ENCODE measurements around the gene ZEB2. TPM values are rescaled to one million over a fixed set of nuclear protein-coding genes. Genes with fewer than 3 reads are reported as not detected.

ZEB2 gene
- total RNA-seq, 1 experiment from 2014 or later = 1.2 TPM

- no peak overlapping the region for H2AFZ ChIP-seq (ENCODE audit: low read length)
- H3K27ac ChIP-seq (ENCODE audit: insufficient read length, low read depth, low read length) = no peak overlapping the region
- no peak overlapping the region for H3K14ac ChIP-seq (ENCODE audit: insufficient read depth, low read length)
- H3K36me3 Mint-ChIP-seq (ENCODE audit: insufficient read depth in 1 of 3, low read depth in 3 of 3) = peaks cover 0 to 8% (median 0%) of the 10 kb centered on the region in 3 experiments; a peak in 4 of 7 replicates
- no CpG with 5 or more reads among the region's 5 CpGs for WGBS (ENCODE audit: extremely low coverage, insufficient read length, low lambda C conversion rate)
- H3K27ac Mint-ChIP-seq = no peak overlapping the region
- no peaks in the 10 kb centered on the region for H3K79me2 ChIP-seq (ENCODE audit: insufficient read depth, low read length)
- no peaks in the 10 kb centered on the region for H3K9me3 ChIP-seq (ENCODE audit: control insufficient read depth, low read depth, low read length)
- peaks cover under 1 to 3% of the 10 kb centered on the region in 2 experiments; a peak in 3 of 4 replicates for H3K4me1 Mint-ChIP-seq
- H2BK5ac ChIP-seq (ENCODE audit: insufficient read length, low read length) = no peak overlapping the region
- H3K56ac ChIP-seq (ENCODE audit: insufficient read length, low read depth, low read length) = no peak overlapping the region
- H4K20me1 ChIP-seq (ENCODE audit: control insufficient read depth, insufficient read depth, insufficient read length) = no peaks in the 10 kb centered on the region
- H3K27me3 ChIP-seq (ENCODE audit: insufficient read depth, low read length) = no peaks in the 10 kb centered on the region
- no peaks in the 10 kb centered on the region for H3K23me2 ChIP-seq (ENCODE audit: insufficient read length, low read depth, low read length, poor library complexity, severe bottlenecking)
- H4K8ac ChIP-seq (replicated peaks; ENCODE audit: insufficient read length, low read depth, low read length) = no peak overlapping the region
- H3K4me1 ChIP-seq (ENCODE audit: insufficient read depth, low read length) = no peaks in the 10 kb centered on the region
- no peak overlapping the region for H2BK15ac ChIP-seq (ENCODE audit: low read depth, low read length)
- no peak overlapping the region for H2BK12ac ChIP-seq (ENCODE audit: insufficient read length, low read depth, low read length)
- H4K5ac ChIP-seq (ENCODE audit: insufficient read length, low read depth, low read length) = no peak overlapping the region
- H2AK5ac ChIP-seq (ENCODE audit: insufficient read length, low read length) = no peak overlapping the region
- no peaks in the 10 kb centered on the region for H3K79me1 ChIP-seq (ENCODE audit: insufficient read depth, low read depth, low read length, poor library complexity, severe bottlenecking)
- H3K4me3 Mint-ChIP-seq = no peak overlapping the region
- H3K27me3 Mint-ChIP-seq (ENCODE audit: low read depth) = peaks cover 3% of the 10 kb centered on the region
- H3K4me2 ChIP-seq (ENCODE audit: insufficient read depth, insufficient read length, low read length) = no peak overlapping the region
- H3K9ac ChIP-seq (ENCODE audit: extremely low read depth, insufficient read length, low read length) = no peak overlapping the region
- H2BK120ac ChIP-seq (ENCODE audit: low read depth, low read length, poor library complexity, severe bottlenecking) = no peak overlapping the region
- peaks cover 5 to 7% of the 10 kb centered on the region in 2 experiments; a peak in 4 of 5 replicates for H3K9me3 Mint-ChIP-seq
- H3T11ph ChIP-seq (ENCODE audit: low read length) = no peak overlapping the region
- no peak overlapping the region for H2BK20ac ChIP-seq (ENCODE audit: low read depth, low read length, poor library complexity, severe bottlenecking)
- H3K23ac ChIP-seq (ENCODE audit: insufficient read length, low read depth, low read length) = no peak overlapping the region
- no peak overlapping the region for H3K4ac ChIP-seq (ENCODE audit: low read depth, low read length)
- DNase-seq = no peak
- no peak overlapping the region for H3K18ac ChIP-seq (ENCODE audit: insufficient read length, low read depth, low read length)
- no peak for TF ChIP-seq CTCF (conservative IDR thresholded peaks at IDR 0.05)
- H4K91ac ChIP-seq (ENCODE audit: insufficient read length, low read depth, low read length) = no peak overlapping the region
These were observed 10.7 kb upstream of the ZEB2 start for GRCh38 chr2:144530596-144530995.

All from H9 (cell line).